HG03469 (cell line): ENCODE measurements around the gene PRDX2.

Source experiments
- ATAC-seq: cut with Tn5 transposase; IDR thresholded peaks from one replicate; pipeline ENCODE4 v1.9.1; 2021; ENCODE audit warnings: mild to moderate bottlenecking, moderate library complexity, moderate number of reproducible peaks; ENCODE audit not compliant: unreplicated experiment

Gene PRDX2

DNA sequence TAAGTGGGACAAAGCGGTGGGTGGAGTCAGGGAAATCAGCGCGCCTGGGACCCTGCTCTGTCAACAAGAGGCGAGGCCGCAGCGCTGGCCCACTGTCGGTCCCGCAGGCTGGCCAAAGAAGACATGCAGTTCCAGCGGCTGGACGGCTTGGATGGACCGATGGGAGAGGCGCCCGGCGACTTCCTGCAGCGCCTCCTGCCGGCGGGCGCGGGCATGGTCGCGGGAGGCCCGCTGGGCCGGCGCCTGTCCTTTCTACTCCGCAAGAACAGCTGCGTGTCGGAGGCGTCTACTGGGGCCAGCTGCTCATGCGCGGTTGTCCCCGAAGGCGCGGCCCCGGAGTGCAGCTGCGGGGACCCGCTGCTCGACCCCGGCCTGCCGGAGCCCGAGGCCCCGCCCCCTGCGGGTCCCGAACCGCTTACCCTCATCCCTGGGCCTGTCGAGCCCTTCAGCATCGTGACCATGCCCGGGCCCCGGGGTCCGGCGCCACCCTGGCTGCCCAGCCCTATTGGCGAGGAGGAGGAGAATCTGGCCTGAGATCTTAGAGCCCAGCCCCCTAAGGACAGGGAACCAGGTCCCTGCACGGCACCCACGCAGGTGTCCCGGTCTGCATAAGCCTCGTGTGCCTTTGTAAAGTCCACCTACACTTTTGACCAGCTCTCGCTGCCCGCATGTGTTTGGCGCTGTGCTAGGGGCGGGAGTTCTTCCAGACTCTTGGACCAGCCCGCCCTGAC, 43.9 kb downstream of the PRDX2 start:
- no peak for ATAC-seq

DNA sequence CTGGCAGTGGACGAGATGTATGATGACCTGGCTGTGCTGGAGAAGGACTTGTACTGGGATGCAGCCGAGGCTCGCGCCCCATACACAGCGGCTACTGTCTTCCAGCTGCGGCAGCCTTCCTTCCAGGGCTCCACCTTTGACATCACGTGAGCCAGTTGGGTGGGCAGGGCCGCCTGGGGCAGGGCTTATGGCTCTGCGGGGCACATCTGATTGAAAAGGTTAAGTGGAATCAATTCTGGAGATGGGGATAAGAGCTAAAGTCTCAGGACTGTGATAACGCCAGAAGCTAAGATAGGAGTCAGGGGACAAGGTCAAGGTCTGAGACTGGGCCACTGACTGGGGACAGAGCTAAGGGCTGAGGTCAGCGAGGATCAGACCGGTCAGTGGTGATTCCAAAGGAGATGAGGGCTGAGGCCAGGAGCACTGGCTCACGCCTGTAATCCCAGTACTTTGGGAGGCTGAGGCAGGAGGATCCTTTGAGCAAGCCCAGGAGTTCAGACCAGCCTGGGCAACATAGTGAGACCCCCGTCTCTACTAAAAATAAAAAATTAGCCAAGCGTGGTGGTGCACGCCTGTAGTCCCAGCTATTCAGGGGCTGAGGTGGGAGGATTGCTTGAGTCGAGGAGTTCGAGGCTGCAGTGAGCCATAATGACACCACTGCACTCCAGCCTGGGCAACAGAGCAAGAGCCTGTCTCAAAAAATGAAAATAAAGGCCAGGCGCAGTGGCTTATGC, 45.3 kb downstream of the PRDX2 start:
- no peak for ATAC-seq

DNA sequence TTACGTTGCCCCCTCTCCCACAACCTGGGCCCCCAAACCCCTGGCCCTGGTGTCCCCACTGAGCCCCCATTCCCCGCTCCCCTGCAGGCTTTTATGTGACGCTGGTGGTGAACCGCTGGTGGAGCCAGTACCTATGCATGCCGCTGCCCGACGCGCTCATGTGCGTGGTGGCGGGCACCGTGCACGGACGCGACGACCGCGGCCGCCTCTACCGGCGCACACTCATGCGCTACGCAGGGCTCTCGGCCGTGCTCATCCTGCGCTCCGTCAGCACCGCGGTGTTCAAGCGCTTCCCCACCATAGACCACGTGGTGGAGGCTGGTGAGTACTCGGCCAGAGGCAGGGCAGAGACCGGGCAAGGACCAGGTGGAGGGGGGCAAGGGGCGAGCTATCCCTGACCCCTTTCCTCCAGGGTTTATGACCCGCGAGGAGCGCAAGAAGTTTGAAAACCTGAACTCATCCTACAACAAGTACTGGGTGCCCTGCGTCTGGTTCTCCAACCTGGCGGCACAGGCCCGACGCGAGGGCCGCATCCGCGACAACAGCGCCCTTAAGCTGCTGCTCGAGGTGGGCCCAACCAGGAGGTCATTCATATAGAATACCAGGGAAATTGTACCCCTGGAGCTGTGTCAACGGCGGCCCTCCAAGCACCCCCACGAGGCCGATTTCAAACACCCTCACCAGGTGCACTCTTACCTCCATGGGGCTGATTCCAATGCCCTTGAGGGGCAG, 47.0 kb downstream of the PRDX2 start:
- no peak for ATAC-seq

DNA sequence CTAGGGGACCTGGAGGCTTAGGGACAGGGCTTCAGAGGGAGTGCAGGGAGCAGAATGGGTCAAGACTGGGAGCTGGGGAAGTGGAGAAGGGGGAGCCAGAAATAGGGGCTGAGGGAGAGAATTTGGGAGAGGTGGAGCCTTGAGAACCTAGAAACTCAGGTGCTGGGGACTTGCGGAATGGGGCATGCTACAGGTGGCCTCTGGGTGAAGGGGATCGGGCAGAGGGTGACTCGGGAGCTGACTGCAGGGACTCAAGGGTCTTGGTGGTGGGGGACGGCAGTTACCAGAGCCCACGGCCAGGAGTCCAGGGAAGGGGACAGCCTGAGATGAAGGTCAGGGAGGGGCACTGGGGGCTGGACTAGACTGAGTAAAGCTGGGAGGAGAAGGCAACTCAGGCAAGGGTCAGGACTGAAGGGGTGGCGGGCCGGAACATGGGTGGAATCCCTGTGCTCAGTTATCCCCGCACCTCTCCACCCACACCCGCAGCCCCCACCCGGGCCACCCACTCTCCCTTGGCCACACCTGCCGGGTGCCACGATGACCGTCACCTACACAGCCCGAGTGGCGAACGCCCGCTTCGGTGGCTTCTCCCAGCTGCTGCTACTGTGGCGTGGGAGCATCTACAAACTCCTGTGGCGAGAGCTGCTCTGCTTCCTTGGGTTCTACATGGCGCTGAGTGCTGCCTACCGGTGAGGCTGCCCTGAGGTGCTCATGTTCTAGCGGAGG, 49.4 kb downstream of the PRDX2 start:
- ATAC-seq = no peak

DNA sequence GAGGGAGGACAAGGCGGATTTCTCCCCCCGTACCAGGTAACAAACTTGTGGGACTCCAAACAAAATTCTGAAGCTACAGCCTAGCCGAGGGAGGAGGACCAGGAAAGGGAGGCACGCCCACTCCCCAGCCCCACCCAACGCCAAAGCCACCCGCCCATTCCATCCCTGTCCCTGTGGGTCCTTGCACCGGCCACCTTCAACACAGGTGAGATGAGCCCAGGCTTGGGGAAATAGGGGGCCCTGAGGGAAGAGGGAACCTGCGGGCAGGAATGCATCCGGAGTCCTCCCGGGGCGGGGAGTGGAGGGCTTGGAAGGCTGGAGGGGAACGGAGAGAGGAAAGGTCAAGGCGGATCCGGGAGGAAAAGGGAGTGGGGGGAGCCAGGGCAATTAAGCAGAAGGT, 50.0 kb downstream of the PRDX2 start, which contains the start of gene BEST2:
BEST2 (plus strand) TSS at position 157 of the 400 bp plus-strand sequence. CDS start 802 bp downstream, outside the sequence.
- no peak for ATAC-seq

DNA sequence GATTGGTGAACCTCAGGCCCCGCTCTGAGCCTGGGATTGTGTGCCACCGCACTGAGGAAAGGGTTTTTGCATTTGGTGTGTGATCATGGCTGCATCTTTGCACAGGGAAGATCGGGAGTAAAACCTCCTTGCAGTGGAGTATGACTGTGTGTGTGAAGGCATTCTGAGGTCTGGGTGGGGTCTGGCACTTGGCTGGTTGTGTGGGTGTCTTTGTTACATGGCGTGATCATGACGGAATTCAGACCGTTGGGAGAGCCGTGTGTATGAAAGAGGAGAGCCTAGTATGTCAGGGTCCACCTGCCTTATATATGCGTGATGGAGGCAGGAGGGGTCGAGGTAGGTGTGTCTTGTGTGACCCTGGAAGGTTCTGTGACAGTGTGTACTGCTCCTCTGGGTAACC, 50.7 kb downstream of the PRDX2 start:
- ATAC-seq = no peak

DNA sequence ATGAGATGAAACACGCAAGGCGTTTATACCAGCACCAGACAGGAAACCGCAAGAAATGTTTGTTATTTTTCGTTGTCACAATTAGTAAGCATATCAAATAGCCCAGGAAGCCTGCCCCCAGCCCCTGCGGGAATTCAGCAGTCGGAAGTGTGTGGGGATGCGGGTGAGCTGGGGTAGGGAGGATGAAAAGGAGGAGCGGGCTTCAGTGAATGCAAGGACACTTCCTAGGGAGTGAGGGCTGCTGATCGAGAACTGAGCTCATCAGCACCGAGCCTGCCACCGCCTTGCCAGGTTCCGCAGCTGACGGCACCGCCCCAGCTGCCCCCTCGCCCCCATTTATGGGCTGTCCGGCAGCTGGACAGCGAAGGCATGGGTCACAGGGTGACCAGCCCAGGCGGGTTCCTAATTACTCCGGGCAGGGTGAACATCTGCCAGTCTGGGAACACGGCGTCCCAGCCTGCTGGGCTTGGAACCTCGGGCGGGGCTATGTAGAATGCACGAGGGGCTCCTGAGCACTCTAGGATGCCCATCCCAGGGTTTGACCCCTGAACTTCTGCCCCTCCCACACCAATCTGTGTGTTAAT, 51.6 kb downstream of the PRDX2 start:
- ATAC-seq = no peak

DNA sequence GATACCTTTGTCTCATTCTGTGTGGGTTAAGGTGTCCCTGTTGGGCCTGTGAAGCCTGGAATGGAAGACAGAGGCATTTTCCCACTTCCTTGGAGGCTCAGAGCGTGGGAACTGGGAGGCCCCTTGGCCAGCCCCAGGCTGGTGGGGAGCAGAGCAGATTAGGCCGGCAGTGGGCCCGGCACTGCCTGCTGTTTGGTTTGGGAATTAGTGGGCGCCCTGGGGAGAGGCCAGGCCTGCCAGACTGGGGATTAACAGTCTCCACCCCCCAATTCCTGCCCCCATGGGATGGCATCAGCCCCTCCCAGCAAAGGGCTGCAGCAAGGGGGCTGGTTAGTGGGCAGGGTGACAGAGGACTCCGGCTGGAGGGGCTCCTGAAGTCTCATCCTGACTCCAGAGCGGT, 53.1 kb downstream of the PRDX2 start:
- no peak for ATAC-seq
